HUES6 (cell line): ENCODE data around the gene CEBPZ.
"Not testable (repeated sequence)": the region's sequence is repeated elsewhere in the genome, so short reads cannot be mapped to it uniquely, and the experiment has no call there.

Source experiments
- H3K27ac ChIP-seq: 2 replicates; pipeline ENCODE4 v1.7.0; 2013; ENCODE audit warnings: low read depth, mild to moderate bottlenecking, low read length, inconsistent platforms
- H3K27me3 ChIP-seq: 2 replicates; pipeline ENCODE4 v1.6.1; 2013; ENCODE audit warnings: low read length; ENCODE audit not compliant: control insufficient read depth, insufficient read depth
- H3K36me3 ChIP-seq: 2 replicates; pipeline ENCODE4 v1.6.1; 2013; ENCODE audit warnings: low read length; ENCODE audit not compliant: control insufficient read depth, insufficient read depth
- H3K4me1 ChIP-seq: 2 replicates; pipeline ENCODE4 v1.6.1; 2013; ENCODE audit warnings: low read length; ENCODE audit not compliant: control insufficient read depth, insufficient read depth
- H3K4me3 ChIP-seq: 2 replicates; pipeline ENCODE4 v1.5.1; 2013; ENCODE audit warnings: low read depth, low read length
- H3K9ac ChIP-seq: one replicate; pipeline ENCODE4 v1.6.1; 2013; ENCODE audit warnings: mild to moderate bottlenecking, low read length
- H3K9me3 ChIP-seq: 2 replicates; pipeline ENCODE4 v1.6.1; 2013; ENCODE audit warnings: low read depth, low read length; ENCODE audit not compliant: control insufficient read depth, insufficient read depth

CEBPZ gene

GRCh38 chr2:37195862-37196319 lies 35.5 kb downstream of the CEBPZ start:
- peaks cover 54% of the 10 kb centered on the region for H3K4me1 ChIP-seq
- H3K9ac ChIP-seq, H3K9me3 ChIP-seq, H3K27me3 ChIP-seq, H3K27ac ChIP-seq: not testable (repeated sequence)
- H3K36me3 ChIP-seq = peaks cover 15% of the 10 kb centered on the region
- H3K4me3 ChIP-seq = peak overlapping the region; percentile 75

- peaks cover 48% of the 10 kb centered on the region for H3K4me1 ChIP-seq
- H3K9ac ChIP-seq = no peak overlapping the region
- no peak overlapping the region for H3K4me3 ChIP-seq
- H3K27ac ChIP-seq = no peak overlapping the region
- H3K27me3 ChIP-seq = no peaks in the 10 kb centered on the region
- H3K36me3 ChIP-seq = no peaks in the 10 kb centered on the region
- H3K9me3 ChIP-seq = no peaks in the 10 kb centered on the region
Observed at GRCh38 chr2:37192551-37192950, 38.8 kb downstream of the CEBPZ start.

DNA sequence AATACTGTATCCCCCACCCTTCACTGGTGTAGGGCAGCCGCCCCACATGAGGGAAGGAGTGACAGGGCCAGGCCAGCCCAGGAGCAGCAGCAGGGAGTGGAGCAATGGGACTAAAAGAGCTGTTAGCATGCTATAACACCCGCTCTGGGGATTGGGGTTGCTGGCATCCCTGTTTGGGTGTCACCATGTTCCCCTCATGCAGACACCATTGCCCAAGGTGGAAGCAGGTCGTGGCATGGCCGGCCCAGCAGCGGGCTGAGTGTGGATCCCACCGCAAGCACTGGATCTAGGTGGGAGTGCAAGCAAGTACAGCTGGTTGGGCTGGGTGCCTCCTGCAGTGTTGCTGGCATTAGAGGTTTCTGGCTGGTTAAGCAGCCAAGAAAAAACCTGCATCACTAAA lies 39.6 kb downstream of the CEBPZ start:
- Histone ChIP-seq H3K4me3 (no peak overlapping the region), H3K4me1 (peaks cover 45% of the 10 kb centered on the region), H3K27ac (peak overlapping the region; percentile 3; the same call in 1 of the 2 replicates), H3K9ac (no peak overlapping the region), H3K27me3 (no peaks in the 10 kb centered on the region), H3K36me3 (no peaks in the 10 kb centered on the region), H3K9me3 (no peaks in the 10 kb centered on the region)

DNA sequence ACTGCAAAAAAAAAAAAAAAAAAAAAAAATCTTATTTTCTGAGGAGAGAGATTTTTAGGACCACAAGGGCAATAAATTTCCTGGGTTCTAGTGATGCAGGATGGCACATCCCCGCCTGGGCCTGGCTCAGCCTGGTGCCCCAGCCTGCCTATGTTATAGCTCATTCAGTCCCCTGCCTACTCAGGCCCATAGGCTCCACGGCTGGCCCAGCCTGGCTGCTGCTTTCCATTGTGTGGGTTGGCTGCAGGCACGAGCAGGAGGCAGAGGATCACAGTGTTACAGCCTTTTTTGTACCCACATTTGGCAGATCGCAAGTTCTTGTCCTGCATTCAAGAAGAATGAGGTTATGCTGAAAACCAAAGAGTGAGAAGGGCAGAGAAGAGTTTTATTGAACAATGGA lies 40.1 kb downstream of the CEBPZ start:
- Histone ChIP-seq H3K4me1 (peaks cover 45% of the 10 kb centered on the region), H3K27me3 (no peaks in the 10 kb centered on the region), H3K4me3 (no peak overlapping the region), H3K9ac (peak overlapping the region; percentile 5), H3K27ac (peak overlapping the region; percentile 3; the same call in 1 of the 2 replicates), H3K9me3 (no peaks in the 10 kb centered on the region), H3K36me3 (no peaks in the 10 kb centered on the region)

GRCh38 chr2:37190290-37190689 lies 41.1 kb downstream of the CEBPZ start:
- no peaks in the 10 kb centered on the region for H3K36me3 ChIP-seq
- H3K27me3 ChIP-seq = no peaks in the 10 kb centered on the region
- H3K4me3 ChIP-seq = no peak overlapping the region
- H3K27ac ChIP-seq = peak overlapping the region; percentile 65; the same call in 1 of the 2 replicates
- no peaks in the 10 kb centered on the region for H3K9me3 ChIP-seq
- H3K9ac ChIP-seq = peak overlapping the region; percentile 44
- H3K4me1 ChIP-seq = peaks cover 45% of the 10 kb centered on the region

GRCh38 chr2:37189452-37190153 lies 41.8 kb downstream of the CEBPZ start:
- Histone ChIP-seq H3K36me3 (no peaks in the 10 kb centered on the region), H3K4me1 (peaks cover 45% of the 10 kb centered on the region), H3K4me3 (no peak overlapping the region), H3K27ac (peak overlapping the region; percentile 65), H3K27me3 (no peaks in the 10 kb centered on the region), H3K9me3 (no peaks in the 10 kb centered on the region), H3K9ac (peak overlapping the region; percentile 60)

- H3K9ac ChIP-seq = peak within 1 kb of the TSS; percentile 60
- no peak within 1 kb of the TSS for H3K4me3 ChIP-seq
- H3K27me3 ChIP-seq = no peaks in the 10 kb centered on the region
- peaks cover 45% of the 10 kb centered on the region for H3K4me1 ChIP-seq
- no peaks in the 10 kb centered on the region for H3K36me3 ChIP-seq
- H3K9me3 ChIP-seq = no peaks in the 10 kb centered on the region
- H3K27ac ChIP-seq = peak within 1 kb of the TSS; percentile 65
Observed at GRCh38 chr2:37188570-37188969, 42.8 kb downstream of the CEBPZ start, which contains the start of gene SULT6B1. TSS of gene SULT6B1 (minus strand) at chr2:37188670. CDS start at chr2:37188640, 30 bp downstream.

GRCh38 chr2:37181726-37182684 lies 49.4 kb downstream of the CEBPZ start:
- H3K4me3 ChIP-seq = no peak overlapping the region

GRCh38 chr2:37180640-37181039 lies 50.8 kb downstream of the CEBPZ start:
- Histone ChIP-seq H3K4me3 (no peak overlapping the region), H3K27ac (peak overlapping the region; percentile 82; the same call in 1 of the 2 replicates), H3K9me3 (no peaks in the 10 kb centered on the region), H3K4me1 (peaks cover 24% of the 10 kb centered on the region), H3K36me3 (no peaks in the 10 kb centered on the region), H3K27me3 (no peaks in the 10 kb centered on the region), H3K9ac (no peak overlapping the region)

More at GRCh38 chr2:37181726-37182684, 49.4 kb downstream of the CEBPZ start:
- Histone ChIP-seq H3K27me3 (no peaks in the 10 kb centered on the region), H3K9me3 (no peaks in the 10 kb centered on the region), H3K27ac (peak overlapping the region; percentile 82), H3K36me3 (no peaks in the 10 kb centered on the region), H3K4me1 (peaks cover 24% of the 10 kb centered on the region), H3K9ac (peak overlapping the region; percentile 19)

- no peaks in the 10 kb centered on the region for H3K36me3 ChIP-seq
- H3K4me1 ChIP-seq = peaks cover 24% of the 10 kb centered on the region
- H3K9ac ChIP-seq = no peak overlapping the region
- no peak overlapping the region for H3K4me3 ChIP-seq
- no peaks in the 10 kb centered on the region for H3K27me3 ChIP-seq
- H3K27ac ChIP-seq = no peak overlapping the region
- no peaks in the 10 kb centered on the region for H3K9me3 ChIP-seq
Observed at GRCh38 chr2:37180006-37180639, 51.3 kb downstream of the CEBPZ start.
